A549 (cell line): Measurements from ENCODE around the gene HERPUD2.

Experiments used
- JUN ChIP-seq, 2 experiments: fragments of >200 bp; sonication (Bioruptor Twin); formaldehyde crosslinking; IDR thresholded peaks; 2 replicates in 1 of 2; 3 replicates in 1 of 2; pipeline ENCODE4 v1.6.1; 2016 to 2017
- POLR2A ChIP-seq: IDR thresholded peaks from 2 replicates; pipeline ENCODE4 v1.6.1; 2012; ENCODE audit warnings: mild to moderate bottlenecking, low read length
- POLR2AphosphoS2 ChIP-seq: conservative IDR thresholded peaks from 2 replicates; pipeline ENCODE4 v1.6.1; 2012; ENCODE audit warnings: low read length, improper control_type of control experiment, inconsistent platforms
- TP53 ChIP-seq: fragments of 250-450 bp; sonication (Bioruptor Pico); IDR thresholded peaks from 2 replicates; pipeline ENCODE4 v1.5.0; 2021; ENCODE audit warnings: mild to moderate bottlenecking, moderate library complexity
- TF ChIP-seq, protein P1 (sequence below): IDR thresholded peaks from 2 replicates; pipeline ENCODE4 v1.6.1; 2012
- TF ChIP-seq, protein P2 (sequence below): fragments of 250-450 bp; sonication (Bioruptor Pico); IDR thresholded peaks from 2 replicates; pipeline ENCODE4 v1.5.0; 2021; ENCODE audit warnings: mild to moderate bottlenecking, moderate library complexity, borderline replicate concordance
- TF ChIP-seq, protein P3 (sequence below): fragments of >200 bp; sonication (Bioruptor Twin); formaldehyde crosslinking; IDR thresholded peaks from 3 replicates; pipeline ENCODE4 v1.5.1; 2016
- TF ChIP-seq, protein P4 (sequence below): IDR thresholded peaks from 2 replicates; pipeline ENCODE4 v1.6.1; 2012; ENCODE audit warnings: low read depth, borderline replicate concordance
- TF ChIP-seq, protein P5 (sequence below): fragments of 200-600 bp; sonication (generic); IDR thresholded peaks from 2 replicates; pipeline ENCODE4 v1.6.1; 2016; ENCODE audit warnings: antibody characterized with exemption, mild to moderate bottlenecking, moderate library complexity
- TF ChIP-seq, protein P6 (sequence below): fragments of 450-650 bp; IDR thresholded peaks from 2 replicates; pipeline ENCODE4 v1.6.1; 2014; ENCODE audit warnings: antibody characterized with exemption

DNA sequence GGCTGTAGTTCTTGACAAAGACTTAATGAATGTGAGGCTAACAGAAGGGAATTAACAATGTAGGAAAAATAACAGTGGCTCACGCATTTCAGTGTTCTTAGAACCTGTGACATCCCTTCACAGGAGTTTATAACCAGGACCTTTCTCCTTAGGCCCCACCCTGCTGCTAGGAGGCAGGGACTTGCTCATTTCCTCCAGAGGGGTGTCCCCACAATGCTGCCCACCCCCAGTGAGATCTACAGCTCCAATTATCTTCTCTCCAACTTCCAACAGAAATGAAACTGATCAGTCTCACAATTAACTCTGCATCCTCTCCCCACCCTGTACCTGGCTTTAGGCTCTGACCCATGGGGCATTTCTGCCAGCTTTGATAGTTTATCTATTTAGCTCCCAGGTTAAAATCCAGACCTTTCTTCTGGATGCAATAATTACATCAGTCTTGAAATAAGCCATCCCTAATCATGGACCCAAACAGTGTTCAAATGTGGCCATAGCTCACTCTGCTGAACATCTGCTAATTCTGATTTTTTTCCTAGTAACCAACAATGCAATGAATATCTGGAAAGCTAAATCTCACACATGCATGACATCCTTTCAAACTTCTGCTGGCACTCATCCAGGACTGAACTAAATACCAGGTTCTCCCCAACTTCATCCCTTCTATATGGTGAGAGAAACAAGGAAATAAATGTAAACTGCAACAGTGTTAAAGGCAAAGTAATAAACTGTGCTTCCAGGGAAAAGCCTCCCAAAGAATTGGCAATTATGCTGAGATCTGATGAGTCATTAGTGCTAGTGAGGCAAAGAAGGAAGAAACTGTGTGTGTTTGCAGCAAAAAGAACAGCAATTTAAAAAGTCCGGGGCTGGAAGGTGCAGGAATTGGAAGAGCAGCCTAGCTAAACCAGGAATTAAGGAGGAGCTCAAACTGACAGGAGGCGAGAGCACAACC is 64.6 kb downstream of the HERPUD2 start:
- TF ChIP-seq, protein P1, sequence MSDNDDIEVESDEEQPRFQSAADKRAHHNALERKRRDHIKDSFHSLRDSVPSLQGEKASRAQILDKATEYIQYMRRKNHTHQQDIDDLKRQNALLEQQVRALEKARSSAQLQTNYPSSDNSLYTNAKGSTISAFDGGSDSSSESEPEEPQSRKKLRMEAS = no peak
- TF ChIP-seq, protein P2, sequence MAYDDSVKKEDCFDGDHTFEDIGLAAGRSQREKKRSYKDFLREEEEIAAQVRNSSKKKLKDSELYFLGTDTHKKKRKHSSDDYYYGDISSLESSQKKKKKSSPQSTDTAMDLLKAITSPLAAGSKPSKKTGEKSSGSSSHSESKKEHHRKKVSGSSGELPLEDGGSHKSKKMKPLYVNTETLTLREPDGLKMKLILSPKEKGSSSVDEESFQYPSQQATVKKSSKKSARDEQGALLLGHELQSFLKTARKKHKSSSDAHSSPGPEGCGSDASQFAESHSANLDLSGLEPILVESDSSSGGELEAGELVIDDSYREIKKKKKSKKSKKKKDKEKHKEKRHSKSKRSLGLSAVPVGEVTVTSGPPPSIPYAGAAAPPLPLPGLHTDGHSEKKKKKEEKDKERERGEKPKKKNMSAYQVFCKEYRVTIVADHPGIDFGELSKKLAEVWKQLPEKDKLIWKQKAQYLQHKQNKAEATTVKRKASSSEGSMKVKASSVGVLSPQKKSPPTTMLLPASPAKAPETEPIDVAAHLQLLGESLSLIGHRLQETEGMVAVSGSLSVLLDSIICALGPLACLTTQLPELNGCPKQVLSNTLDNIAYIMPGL (CRISPR knock-in tag) = no peak
- TF ChIP-seq, protein P3, sequence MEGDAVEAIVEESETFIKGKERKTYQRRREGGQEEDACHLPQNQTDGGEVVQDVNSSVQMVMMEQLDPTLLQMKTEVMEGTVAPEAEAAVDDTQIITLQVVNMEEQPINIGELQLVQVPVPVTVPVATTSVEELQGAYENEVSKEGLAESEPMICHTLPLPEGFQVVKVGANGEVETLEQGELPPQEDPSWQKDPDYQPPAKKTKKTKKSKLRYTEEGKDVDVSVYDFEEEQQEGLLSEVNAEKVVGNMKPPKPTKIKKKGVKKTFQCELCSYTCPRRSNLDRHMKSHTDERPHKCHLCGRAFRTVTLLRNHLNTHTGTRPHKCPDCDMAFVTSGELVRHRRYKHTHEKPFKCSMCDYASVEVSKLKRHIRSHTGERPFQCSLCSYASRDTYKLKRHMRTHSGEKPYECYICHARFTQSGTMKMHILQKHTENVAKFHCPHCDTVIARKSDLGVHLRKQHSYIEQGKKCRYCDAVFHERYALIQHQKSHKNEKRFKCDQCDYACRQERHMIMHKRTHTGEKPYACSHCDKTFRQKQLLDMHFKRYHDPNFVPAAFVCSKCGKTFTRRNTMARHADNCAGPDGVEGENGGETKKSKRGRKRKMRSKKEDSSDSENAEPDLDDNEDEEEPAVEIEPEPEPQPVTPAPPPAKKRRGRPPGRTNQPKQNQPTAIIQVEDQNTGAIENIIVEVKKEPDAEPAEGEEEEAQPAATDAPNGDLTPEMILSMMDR = no peak
- TF ChIP-seq POLR2AphosphoS2 (no peak), POLR2A (no peak), JUN (IDR thresholded peaks at IDR 0.05) (no peak), TP53 (CRISPR knock-in tag) (no peak)
- TF ChIP-seq, protein P4, sequence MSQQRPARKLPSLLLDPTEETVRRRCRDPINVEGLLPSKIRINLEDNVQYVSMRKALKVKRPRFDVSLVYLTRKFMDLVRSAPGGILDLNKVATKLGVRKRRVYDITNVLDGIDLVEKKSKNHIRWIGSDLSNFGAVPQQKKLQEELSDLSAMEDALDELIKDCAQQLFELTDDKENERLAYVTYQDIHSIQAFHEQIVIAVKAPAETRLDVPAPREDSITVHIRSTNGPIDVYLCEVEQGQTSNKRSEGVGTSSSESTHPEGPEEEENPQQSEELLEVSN = no peak
- TF ChIP-seq, protein P5, sequence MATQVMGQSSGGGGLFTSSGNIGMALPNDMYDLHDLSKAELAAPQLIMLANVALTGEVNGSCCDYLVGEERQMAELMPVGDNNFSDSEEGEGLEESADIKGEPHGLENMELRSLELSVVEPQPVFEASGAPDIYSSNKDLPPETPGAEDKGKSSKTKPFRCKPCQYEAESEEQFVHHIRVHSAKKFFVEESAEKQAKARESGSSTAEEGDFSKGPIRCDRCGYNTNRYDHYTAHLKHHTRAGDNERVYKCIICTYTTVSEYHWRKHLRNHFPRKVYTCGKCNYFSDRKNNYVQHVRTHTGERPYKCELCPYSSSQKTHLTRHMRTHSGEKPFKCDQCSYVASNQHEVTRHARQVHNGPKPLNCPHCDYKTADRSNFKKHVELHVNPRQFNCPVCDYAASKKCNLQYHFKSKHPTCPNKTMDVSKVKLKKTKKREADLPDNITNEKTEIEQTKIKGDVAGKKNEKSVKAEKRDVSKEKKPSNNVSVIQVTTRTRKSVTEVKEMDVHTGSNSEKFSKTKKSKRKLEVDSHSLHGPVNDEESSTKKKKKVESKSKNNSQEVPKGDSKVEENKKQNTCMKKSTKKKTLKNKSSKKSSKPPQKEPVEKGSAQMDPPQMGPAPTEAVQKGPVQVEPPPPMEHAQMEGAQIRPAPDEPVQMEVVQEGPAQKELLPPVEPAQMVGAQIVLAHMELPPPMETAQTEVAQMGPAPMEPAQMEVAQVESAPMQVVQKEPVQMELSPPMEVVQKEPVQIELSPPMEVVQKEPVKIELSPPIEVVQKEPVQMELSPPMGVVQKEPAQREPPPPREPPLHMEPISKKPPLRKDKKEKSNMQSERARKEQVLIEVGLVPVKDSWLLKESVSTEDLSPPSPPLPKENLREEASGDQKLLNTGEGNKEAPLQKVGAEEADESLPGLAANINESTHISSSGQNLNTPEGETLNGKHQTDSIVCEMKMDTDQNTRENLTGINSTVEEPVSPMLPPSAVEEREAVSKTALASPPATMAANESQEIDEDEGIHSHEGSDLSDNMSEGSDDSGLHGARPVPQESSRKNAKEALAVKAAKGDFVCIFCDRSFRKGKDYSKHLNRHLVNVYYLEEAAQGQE = no peak
- TF ChIP-seq, protein P6, sequence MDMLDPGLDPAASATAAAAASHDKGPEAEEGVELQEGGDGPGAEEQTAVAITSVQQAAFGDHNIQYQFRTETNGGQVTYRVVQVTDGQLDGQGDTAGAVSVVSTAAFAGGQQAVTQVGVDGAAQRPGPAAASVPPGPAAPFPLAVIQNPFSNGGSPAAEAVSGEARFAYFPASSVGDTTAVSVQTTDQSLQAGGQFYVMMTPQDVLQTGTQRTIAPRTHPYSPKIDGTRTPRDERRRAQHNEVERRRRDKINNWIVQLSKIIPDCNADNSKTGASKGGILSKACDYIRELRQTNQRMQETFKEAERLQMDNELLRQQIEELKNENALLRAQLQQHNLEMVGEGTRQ = no peak
